ENCODE measurements around the gene ADCY4. TPM values are rescaled to one million over a fixed set of nuclear protein-coding genes. Genes with fewer than 3 reads are reported as not detected.

Gene ADCY4
- total and polyA plus RNA-seq, 10 of the 15 experiments (the other 5 are each of a cell fraction or from before 2014, with no cell fraction given) = 0.05 to 0.87 (median 0.21) TPM; not detected in 1

DNA sequence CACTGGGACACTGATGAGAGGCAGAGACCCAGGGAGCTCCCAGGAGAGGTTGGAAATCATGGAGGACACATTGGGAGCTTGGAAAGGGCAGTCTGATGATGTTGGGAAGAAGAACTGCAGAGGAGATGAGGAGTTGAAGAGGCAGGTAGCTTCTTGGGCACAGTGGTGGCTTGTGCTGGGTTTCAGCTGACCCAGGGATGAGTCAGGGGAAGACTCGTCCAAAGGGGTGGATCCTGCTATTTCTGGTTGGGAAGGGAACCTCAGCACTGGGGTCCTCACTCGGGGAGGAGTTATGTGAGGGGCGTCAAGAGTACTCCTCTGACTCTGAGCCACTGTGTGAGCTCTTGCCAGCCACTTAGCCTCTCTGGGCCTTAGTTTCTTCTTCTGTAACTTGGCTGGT, 11.5 kb downstream of the ADCY4 start (continued):
- TF ChIP-seq PKNOX1 (IDR thresholded peaks at IDR 0.05) (no peak), MEF2B (IDR thresholded peaks at IDR 0.05; ENCODE audit: partially characterized antibody, poor library complexity, severe bottlenecking) (no peak), ZNF207 (IDR thresholded peaks at IDR 0.05; ENCODE audit: borderline replicate concordance) (no peak), SREBF1 (IDR thresholded peaks at IDR 0.05; ENCODE audit: low read length) (no peak), MYB (IDR thresholded peaks at IDR 0.05; ENCODE audit: borderline replicate concordance, low read depth, low read length) (no peak), ZNF217 (IDR thresholded peaks at IDR 0.05) (no peak), LARP7 (IDR thresholded peaks at IDR 0.05) (no peak), PAX5 (IDR thresholded peaks at IDR 0.05; ENCODE audit: borderline replicate concordance, low read depth, low read length) (no peak)

DNA sequence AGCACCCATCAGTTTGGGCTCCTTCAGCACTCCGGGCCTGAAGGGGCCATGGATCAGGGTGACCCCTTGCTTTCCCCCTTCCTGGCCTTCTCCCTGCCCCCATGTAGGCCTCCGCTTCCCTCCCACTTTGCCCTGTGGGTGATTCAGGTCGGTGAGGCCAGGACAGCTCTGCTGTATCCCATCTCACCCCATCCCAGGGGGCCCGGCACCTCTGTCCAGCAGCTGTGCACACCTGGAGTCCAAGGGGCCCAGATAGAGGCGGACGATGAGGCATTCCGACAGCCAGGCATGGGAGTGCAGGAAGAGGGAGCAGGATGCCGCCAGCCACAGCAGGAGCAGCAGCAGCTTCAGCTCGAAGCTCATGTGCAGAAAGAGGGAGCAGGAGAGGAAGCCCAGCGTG, 12.2 kb downstream of the ADCY4 start:
- Histone ChIP-seq H3K9me3 (replicated peaks; ENCODE audit: control insufficient read depth, insufficient read depth, low read length) (no peaks in the 10 kb centered on the region), H3K79me2 (ENCODE audit: control insufficient read depth, insufficient read depth, low read length) (no peaks in the 10 kb centered on the region), H3K4me3 (no peak overlapping the region), H3K27me3 (replicated peaks in 1 of 2; ENCODE audit: control insufficient read depth in 2 of 2, insufficient read depth in 2 of 2, low read length in 1 of 2) (no peaks in the 10 kb centered on the region), H3K4me1 (ENCODE audit: control insufficient read depth, insufficient read depth, low read length) (no peaks in the 10 kb centered on the region), H3K27ac (ENCODE audit: control insufficient read depth, insufficient read depth) (no peak overlapping the region), H2AFZ (ENCODE audit: control insufficient read depth, low read depth, low read length) (no peak overlapping the region), H3K4me2 (ENCODE audit: control insufficient read depth, insufficient read depth) (no peak overlapping the region), H3K9ac (ENCODE audit: control insufficient read depth, insufficient read depth, low read length) (no peak overlapping the region), H3K36me3 (ENCODE audit: control insufficient read depth in 2 of 2, insufficient read depth in 2 of 2, low read length in 1 of 2) (no peaks in the 10 kb centered on the region), H4K20me1 (ENCODE audit: control insufficient read depth, insufficient read depth) (no peaks in the 10 kb centered on the region; the same call in 1 of the 2 replicates)
- BruUV-seq (replicated peaks) = no TSS peak
- WGBS (ENCODE audit: insufficient coverage, insufficient replicate concordance, low lambda C conversion rate, missing lambda C conversion rate) = 46% methylated on average over 9 of the region's 10 CpGs
- POLR2A ChIA-PET = interaction anchor here (0.6 to 1.5 kb wide), 2 partner anchors 9 to 66 kb away, joined by 3 to 4 read pairs; no protein-coding TSS in a partner anchor
- RAD21 ChIA-PET (ENCODE audit: unreplicated experiment) = no interaction called here
- CTCF ChIA-PET = interaction anchor here (1.7 to 3.3 kb wide), 3 partner anchors 10 to 109 kb away, joined by 7 to 19 read pairs (median 8); partner anchors contain the start of gene CIDEB
- ATAC-seq = no peak
- in situ Hi-C loops (cut with MboI) (no loop called here), intact Hi-C loops (cut with micrococcal nuclease; ENCODE audit: unreplicated experiment) (no loop called here)
- DNase-seq (ENCODE audit: low read depth, low spot score) = no peak
- SMC1A ChIA-PET (ENCODE audit: uncharacterized antibody, unreplicated experiment) = interaction anchor here (1.0 kb wide), 1 partner anchor 17 kb away, joined by 3 read pairs; the partner anchor contains the start of gene RIPK3
- TF ChIP-seq USF1 (IDR thresholded peaks at IDR 0.05; ENCODE audit: borderline replicate concordance, extremely low read length, insufficient read depth, low read depth, low read length) (no peak), ETV6 (conservative IDR thresholded peaks at IDR 0.05 in 1 of 2, IDR thresholded peaks at IDR 0.05 in 1 of 2; ENCODE audit: borderline replicate concordance in 1 of 2, low read depth in 1 of 2) (no peak), RB1 (IDR thresholded peaks at IDR 0.05; ENCODE audit: borderline replicate concordance) (no peak), HCFC1 (IDR thresholded peaks at IDR 0.05; ENCODE audit: low read length) (no peak), ATF3 (IDR thresholded peaks at IDR 0.05; ENCODE audit: borderline replicate concordance, extremely low read depth, low read depth, low read length) (no peak)
- TF ChIP-seq, protein P1, sequence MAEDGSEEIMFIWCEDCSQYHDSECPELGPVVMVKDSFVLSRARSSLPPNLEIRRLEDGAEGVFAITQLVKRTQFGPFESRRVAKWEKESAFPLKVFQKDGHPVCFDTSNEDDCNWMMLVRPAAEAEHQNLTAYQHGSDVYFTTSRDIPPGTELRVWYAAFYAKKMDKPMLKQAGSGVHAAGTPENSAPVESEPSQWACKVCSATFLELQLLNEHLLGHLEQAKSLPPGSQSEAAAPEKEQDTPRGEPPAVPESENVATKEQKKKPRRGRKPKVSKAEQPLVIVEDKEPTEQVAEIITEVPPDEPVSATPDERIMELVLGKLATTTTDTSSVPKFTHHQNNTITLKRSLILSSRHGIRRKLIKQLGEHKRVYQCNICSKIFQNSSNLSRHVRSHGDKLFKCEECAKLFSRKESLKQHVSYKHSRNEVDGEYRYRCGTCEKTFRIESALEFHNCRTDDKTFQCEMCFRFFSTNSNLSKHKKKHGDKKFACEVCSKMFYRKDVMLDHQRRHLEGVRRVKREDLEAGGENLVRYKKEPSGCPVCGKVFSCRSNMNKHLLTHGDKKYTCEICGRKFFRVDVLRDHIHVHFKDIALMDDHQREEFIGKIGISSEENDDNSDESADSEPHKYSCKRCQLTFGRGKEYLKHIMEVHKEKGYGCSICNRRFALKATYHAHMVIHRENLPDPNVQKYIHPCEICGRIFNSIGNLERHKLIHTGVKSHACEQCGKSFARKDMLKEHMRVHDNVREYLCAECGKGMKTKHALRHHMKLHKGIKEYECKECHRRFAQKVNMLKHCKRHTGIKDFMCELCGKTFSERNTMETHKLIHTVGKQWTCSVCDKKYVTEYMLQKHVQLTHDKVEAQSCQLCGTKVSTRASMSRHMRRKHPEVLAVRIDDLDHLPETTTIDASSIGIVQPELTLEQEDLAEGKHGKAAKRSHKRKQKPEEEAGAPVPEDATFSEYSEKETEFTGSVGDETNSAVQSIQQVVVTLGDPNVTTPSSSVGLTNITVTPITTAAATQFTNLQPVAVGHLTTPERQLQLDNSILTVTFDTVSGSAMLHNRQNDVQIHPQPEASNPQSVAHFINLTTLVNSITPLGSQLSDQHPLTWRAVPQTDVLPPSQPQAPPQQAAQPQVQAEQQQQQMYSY (CRISPR knock-in tag; IDR thresholded peaks at IDR 0.05) = no peak
- FAIRE-seq = no peak
